GM12873 (cell line): ENCODE measurements around the gene SUPV3L1.

Experiments
- TF ChIP-seq, protein P1 (sequence below): IDR thresholded peaks from 2 replicates; pipeline ENCODE4 v1.5.1; 2012; ENCODE audit warnings: low read depth, mild to moderate bottlenecking, moderate library complexity, low read length, control low read depth; ENCODE audit not compliant: insufficient read depth; ENCODE audit errors: missing control alignments

The SUPV3L1 gene

GRCh38 chr10:69225681-69226080 lies 45.6 kb downstream of the SUPV3L1 start:
- TF ChIP-seq, protein P1, sequence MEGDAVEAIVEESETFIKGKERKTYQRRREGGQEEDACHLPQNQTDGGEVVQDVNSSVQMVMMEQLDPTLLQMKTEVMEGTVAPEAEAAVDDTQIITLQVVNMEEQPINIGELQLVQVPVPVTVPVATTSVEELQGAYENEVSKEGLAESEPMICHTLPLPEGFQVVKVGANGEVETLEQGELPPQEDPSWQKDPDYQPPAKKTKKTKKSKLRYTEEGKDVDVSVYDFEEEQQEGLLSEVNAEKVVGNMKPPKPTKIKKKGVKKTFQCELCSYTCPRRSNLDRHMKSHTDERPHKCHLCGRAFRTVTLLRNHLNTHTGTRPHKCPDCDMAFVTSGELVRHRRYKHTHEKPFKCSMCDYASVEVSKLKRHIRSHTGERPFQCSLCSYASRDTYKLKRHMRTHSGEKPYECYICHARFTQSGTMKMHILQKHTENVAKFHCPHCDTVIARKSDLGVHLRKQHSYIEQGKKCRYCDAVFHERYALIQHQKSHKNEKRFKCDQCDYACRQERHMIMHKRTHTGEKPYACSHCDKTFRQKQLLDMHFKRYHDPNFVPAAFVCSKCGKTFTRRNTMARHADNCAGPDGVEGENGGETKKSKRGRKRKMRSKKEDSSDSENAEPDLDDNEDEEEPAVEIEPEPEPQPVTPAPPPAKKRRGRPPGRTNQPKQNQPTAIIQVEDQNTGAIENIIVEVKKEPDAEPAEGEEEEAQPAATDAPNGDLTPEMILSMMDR: no peak

- TF ChIP-seq, protein P1: no peak
Observed at GRCh38 chr10:69226919-69227450, 47.0 kb downstream of the SUPV3L1 start.

DNA sequence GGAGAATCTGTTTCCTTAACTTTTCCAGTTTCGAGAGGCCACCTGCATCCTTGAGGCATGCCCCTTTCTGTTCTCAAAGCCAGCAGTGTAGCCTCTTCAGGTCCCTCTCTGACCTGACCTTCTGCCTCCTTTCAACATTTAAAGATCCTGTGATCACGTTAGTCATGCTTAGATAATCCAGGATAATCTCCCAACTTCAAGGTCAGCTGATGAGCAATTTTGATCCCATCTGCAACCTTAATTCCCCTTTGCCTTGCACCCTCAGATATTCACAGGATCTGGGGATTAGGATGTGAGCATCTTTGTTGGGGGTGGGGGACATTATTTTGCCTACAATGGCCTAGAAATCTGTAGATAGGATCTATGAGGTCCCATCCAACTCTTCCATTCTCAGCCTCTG lies 48.1 kb downstream of the SUPV3L1 start:
- TF ChIP-seq, protein P1: no peak

- TF ChIP-seq, protein P1: no peak
Observed at GRCh38 chr10:69229616-69229916, 49.5 kb downstream of the SUPV3L1 start.

GRCh38 chr10:69230128-69230527 lies 50.1 kb downstream of the SUPV3L1 start:
- TF ChIP-seq, protein P1: no peak

- TF ChIP-seq, protein P1: no peak
Observed at GRCh38 chr10:69232252-69232651, 52.2 kb downstream of the SUPV3L1 start.

GRCh38 chr10:69232736-69233480 lies 52.9 kb downstream of the SUPV3L1 start:
- TF ChIP-seq, protein P1: no peak
